ENCODE measurements around the gene MRO. TPM values are rescaled to one million over a fixed set of nuclear protein-coding genes. Genes with fewer than 3 reads are reported as not detected.

The MRO gene
- total and polyA plus RNA-seq, 2 of the 8 experiments (the other 6 are each of a cell fraction or from before 2014, with no cell fraction given), result 0.65 to 1.0 TPM

- TF ChIP-seq ATF2 (IDR thresholded peaks at IDR 0.05; ENCODE audit: low read length) (no peak), TBP (IDR thresholded peaks at IDR 0.05; ENCODE audit: low read depth, low read length) (no peak), ASH2L (IDR thresholded peaks at IDR 0.05; ENCODE audit: low read length) (no peak), JUN (IDR thresholded peaks at IDR 0.05; ENCODE audit: low read depth, low read length) (no peak), GTF2F1 (IDR thresholded peaks at IDR 0.05; ENCODE audit: borderline replicate concordance, low read depth, low read length) (no peak), RBBP5 (IDR thresholded peaks at IDR 0.05; ENCODE audit: borderline replicate concordance, low read depth, low read length) (no peak), SIN3A (conservative IDR thresholded peaks at IDR 0.05 in 1 of 2, IDR thresholded peaks at IDR 0.05 in 1 of 2; ENCODE audit: low read depth in 1 of 2, low read length in 2 of 2) (no peak), CHD7 (IDR thresholded peaks at IDR 0.05; ENCODE audit: insufficient replicate concordance, low read length) (no peak)
Measured at GRCh38 chr18:50859793-50860555, 40.2 kb upstream of the MRO start (continued).
